RWPE1 (cell line): ENCODE measurements around the gene NAPB.

Experiments used
- CTCF ChIA-PET: fragments of 350-600 bp; sonication (Branson Sonifier 250); formaldehyde crosslinking; extraction: SDS; loops from one replicate; lab custom pipeline; 2021; lab: Yijun Ruan, JAX
- POLR2A ChIA-PET: fragments of 400-600 bp; formaldehyde crosslinking; extraction: SDS; loops from one replicate; lab custom pipeline; 2020; ENCODE audit warnings: antibody characterized with exemption; ENCODE audit not compliant: low non-redundant PET; lab: Yijun Ruan, JAX
- DNase-seq: peaks from one replicate; pipeline ENCODE4 v3.0.0; 2012; ENCODE audit warnings: low spot score
- H3K27ac ChIP-seq: fragments of 450-650 bp; 2 replicates; pipeline ENCODE4 v1.5.1; 2017
- TF ChIP-seq, protein P1 (sequence below): fragments of 450-650 bp; conservative IDR thresholded peaks from 2 replicates; pipeline ENCODE4 v1.5.1; 2017; ENCODE audit warnings: low read depth, mild to moderate bottlenecking

Gene NAPB

DNA sequence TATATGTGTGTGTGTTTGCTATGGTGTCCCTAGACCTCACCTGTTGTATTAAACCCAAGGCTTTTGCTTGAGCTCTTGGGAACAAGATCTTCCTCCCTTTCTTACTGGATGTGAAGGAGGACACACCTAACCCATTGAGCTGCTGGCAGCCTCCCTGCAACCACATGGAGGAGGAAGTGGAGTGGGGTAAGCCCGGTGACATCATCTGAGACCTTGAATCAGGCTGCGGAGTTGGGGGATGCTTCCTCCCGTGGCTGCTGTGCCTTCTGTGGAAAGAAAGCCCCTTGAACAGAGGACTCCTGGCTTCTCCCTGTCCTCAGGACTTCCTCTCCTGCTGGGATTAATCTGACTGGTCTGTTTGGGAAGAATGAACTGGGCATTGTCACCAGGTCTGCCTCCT, 28.1 kb upstream of the NAPB start:
- H3K27ac ChIP-seq, result no peak overlapping the region
- DNase-seq, result no peak
- CTCF ChIA-PET, result no interaction called here
- TF ChIP-seq, protein P1, sequence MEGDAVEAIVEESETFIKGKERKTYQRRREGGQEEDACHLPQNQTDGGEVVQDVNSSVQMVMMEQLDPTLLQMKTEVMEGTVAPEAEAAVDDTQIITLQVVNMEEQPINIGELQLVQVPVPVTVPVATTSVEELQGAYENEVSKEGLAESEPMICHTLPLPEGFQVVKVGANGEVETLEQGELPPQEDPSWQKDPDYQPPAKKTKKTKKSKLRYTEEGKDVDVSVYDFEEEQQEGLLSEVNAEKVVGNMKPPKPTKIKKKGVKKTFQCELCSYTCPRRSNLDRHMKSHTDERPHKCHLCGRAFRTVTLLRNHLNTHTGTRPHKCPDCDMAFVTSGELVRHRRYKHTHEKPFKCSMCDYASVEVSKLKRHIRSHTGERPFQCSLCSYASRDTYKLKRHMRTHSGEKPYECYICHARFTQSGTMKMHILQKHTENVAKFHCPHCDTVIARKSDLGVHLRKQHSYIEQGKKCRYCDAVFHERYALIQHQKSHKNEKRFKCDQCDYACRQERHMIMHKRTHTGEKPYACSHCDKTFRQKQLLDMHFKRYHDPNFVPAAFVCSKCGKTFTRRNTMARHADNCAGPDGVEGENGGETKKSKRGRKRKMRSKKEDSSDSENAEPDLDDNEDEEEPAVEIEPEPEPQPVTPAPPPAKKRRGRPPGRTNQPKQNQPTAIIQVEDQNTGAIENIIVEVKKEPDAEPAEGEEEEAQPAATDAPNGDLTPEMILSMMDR, result no peak
- POLR2A ChIA-PET, result no interaction called here

DNA sequence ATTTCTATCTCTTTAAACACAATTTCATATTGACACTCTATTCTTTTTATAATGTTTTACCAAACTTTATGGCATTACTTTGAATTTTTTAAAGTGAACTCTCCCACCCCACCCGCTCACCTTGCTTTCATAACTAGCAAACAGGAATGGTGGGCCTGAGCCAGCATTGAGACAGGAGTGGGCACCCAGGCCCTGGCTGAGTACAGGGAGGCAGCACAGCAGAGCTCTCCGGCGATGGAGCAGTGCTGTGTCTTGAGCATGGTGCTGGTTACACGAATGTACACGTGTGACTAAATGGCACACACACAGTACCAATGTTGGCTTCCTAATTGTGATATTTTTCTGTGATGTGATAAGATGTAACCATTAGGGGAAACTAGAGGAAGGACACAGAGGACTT, 26.9 kb upstream of the NAPB start:
- POLR2A ChIA-PET, result no interaction called here
- no peak overlapping the region for H3K27ac ChIP-seq
- DNase-seq, result no peak
- TF ChIP-seq, protein P1, result no peak
- CTCF ChIA-PET, result no interaction called here

DNA sequence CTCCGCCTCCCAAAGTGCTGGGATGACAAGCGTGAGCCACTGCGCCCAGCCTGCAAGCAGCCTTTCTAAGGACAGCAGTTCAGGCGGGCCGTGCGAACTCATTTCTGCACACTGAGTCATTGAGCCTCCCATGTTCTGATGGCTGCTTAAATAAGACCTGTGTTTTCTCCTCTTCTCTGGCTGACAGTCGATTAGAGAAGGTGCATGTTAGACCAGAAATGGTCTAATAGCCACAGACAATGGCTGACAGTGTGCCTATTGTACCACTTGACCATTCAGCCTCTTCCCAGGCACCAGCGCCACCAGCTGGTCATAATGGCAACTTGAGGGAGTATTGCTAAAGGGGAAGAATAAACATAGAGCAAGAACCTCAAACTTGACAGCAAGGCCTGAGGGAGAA, 25.2 kb upstream of the NAPB start:
- no peak for DNase-seq
- ChIA-PET CTCF (interaction anchor here (1.3 kb wide), 1 partner anchor 160 kb away, joined by 4 read pairs; no protein-coding TSS in a partner anchor), POLR2A (no interaction called here)
- TF ChIP-seq, protein P1, result no peak
- H3K27ac ChIP-seq, result no peak overlapping the region

DNA sequence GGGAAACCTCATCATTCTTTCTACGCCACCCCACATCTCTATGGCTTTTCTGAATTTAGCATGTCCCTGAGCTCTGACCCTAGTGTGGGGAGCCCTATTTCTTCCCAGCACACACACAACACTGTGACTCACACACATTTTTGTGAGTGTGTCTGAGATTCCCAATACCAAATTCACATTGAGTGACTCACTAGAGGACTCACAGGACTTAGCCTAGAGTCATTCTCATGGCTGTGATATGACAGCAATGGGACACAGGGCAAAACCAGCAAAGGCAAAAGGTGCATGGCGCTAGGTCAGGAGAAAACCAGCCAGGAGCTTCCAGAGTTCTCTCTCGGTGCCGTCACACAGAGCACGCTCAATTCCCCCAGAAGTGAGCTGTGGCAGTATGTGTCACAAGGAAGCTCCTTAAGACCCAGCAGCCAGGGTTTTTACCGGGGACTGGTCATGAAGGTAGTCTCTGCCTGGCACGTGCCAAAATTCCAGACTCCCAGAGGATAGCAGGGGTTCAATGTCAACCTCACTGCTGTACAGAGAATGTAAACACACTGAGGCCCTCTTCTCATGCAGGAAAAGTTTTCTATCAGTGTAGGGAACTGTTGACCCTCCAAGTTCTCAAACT, 24.4 kb upstream of the NAPB start:
- ChIA-PET POLR2A (no interaction called here), CTCF (interaction anchor here (0.6 kb wide), 1 partner anchor 165 kb away, joined by 3 read pairs; no protein-coding TSS in a partner anchor)
- TF ChIP-seq, protein P1, result no peak
- DNase-seq, result peak; percentile 48
- no peak overlapping the region for H3K27ac ChIP-seq

DNA sequence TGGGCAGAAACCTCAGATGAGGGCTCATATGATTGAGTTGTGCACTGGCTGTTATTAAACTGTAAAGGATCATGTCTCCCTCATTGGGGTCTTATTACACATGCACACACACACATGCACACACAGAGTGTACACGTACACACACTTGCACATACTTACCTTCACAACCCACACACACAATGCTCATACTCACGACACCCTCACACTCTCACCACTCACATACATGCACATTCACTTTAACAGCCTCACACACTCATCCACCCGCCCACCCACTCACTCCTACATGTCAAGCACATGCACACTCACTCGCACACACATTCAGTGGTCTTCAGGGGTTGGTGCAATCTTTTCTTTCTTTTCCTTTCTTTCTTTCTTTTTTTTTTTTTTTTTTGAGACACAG, 23.6 kb upstream of the NAPB start:
- TF ChIP-seq, protein P1, result no peak
- ChIA-PET POLR2A (no interaction called here), CTCF (interaction anchor here (0.5 to 0.7 kb wide), 2 partner anchors 133 to 168 kb away, joined by 3 read pairs; no protein-coding TSS in a partner anchor)
- DNase-seq, result no peak
- no peak overlapping the region for H3K27ac ChIP-seq

DNA sequence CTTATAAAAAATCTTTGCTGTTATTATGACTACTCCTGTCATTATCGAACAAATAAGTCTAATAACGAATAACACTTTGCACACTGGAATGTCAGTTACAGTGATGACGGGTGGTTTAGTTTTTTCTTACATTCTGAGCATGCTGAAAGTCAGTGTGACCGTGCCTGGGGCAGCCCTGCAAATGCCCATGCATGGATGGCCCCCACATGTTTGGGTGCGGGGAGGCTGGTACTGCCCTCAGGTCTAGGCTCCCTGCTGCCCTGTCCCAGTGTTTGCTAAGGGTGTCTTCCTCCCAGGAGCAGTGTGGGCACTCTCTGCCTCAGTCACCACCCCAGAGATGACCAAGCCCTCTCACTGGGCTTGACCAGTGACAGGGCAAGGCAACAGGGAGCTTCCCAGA, 21.1 kb upstream of the NAPB start:
- no peak overlapping the region for H3K27ac ChIP-seq
- DNase-seq, result no peak
- TF ChIP-seq, protein P1, result no peak
- ChIA-PET POLR2A (no interaction called here), CTCF (interaction anchor here (0.5 to 1.5 kb wide), 7 partner anchors 26 to 236 kb away, joined by 3 to 21 read pairs (median 3); no protein-coding TSS in a partner anchor)
